Gastrocnemius medialis (tissue), 4 donors: ENCODE results near the gene DAGLB.
"Not testable (repeated sequence)": the region's sequence is repeated elsewhere in the genome, so short reads cannot be mapped to it uniquely, and the experiment has no call there.

Source experiments
- CTCF ChIP-seq, 5 experiments: fragments of 450-650 bp in 3 of 5; fragments of 200-600 bp in 2 of 5; sonication (generic) in 2 of 5; IDR thresholded peaks in 4 of 5; conservative IDR thresholded peaks in 1 of 5; 1 replicate in 4 of 5; 2 replicates in 1 of 5; pipeline ENCODE4 v1.5.1; 2016 to 2019; ENCODE audit warnings: antibody characterized with exemption in 5 of 5, mild to moderate bottlenecking in 3 of 5, moderate library complexity in 3 of 5
- POLR2A ChIP-seq, 2 donors: fragments of 450-650 bp; IDR thresholded peaks; one replicate each; pipeline ENCODE4 v1.6.1; 2017; ENCODE audit warnings: antibody characterized with exemption in 2 of 2, mild to moderate bottlenecking in 2 of 2, moderate library complexity in 2 of 2

- not testable (repeated sequence) for TF ChIP-seq CTCF (IDR thresholded peaks at IDR 0.05 in 4 of 5, conservative IDR thresholded peaks at IDR 0.05 in 1 of 5); POLR2A (IDR thresholded peaks at IDR 0.05)
These were observed 69.2 kb downstream of the DAGLB start for GRCh38 chr7:6378556-6378955.
